ENCODE results near the gene C14orf132.
"Not testable (repeated sequence)": the region's sequence is repeated elsewhere in the genome, so short reads cannot be mapped to it uniquely, and the experiment has no call there.

The C14orf132 gene

DNA sequence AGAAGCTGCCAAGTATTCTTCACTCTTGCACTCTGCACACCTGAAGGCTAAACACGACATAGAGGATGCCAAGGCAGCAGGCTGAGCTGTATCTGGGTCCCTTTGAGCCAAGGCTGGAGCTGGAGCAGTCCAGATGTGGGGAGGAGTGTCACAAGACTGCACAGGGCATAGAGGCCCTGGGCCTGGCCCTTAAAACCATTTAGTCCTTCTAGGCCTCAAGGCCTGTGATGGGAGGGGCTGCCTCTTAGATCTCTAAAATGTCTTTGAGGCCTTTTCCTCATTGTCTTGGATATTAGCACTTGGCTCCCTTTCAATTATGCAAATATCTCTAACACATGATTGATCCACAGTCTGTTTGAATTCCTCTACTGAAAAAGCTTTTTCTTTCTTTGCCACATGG lies 28.0 kb upstream of the C14orf132 start:
- TF ChIP-seq CTCF (IDR thresholded peaks at IDR 0.05; ENCODE audit: low read depth, low read length, missing control alignments), result no peak
- no peak for DNase-seq (ENCODE audit: low read depth)
- in situ Hi-C loops (cut with HindIII; ENCODE audit: low sequenced_read_pairs), result no loop called here
- no peak overlapping the region for H3K4me3 ChIP-seq (ENCODE audit: low read depth, low read length)

- no peak for DNase-seq (ENCODE audit: low read depth)
- in situ Hi-C loops (cut with HindIII; ENCODE audit: low sequenced_read_pairs), result no loop called here
- no peak for TF ChIP-seq CTCF (IDR thresholded peaks at IDR 0.05; ENCODE audit: low read depth, low read length, missing control alignments)
- no peak overlapping the region for H3K4me3 ChIP-seq (ENCODE audit: low read depth, low read length)
Observed at GRCh38 chr14:96011607-96012006, 27.6 kb upstream of the C14orf132 start.

- H3K4me3 ChIP-seq (ENCODE audit: low read depth, low read length); in situ Hi-C loops (cut with HindIII; ENCODE audit: low sequenced_read_pairs); DNase-seq (ENCODE audit: low read depth): not testable (repeated sequence)
Observed at GRCh38 chr14:96012757-96013156, 26.4 kb upstream of the C14orf132 start.

DNA sequence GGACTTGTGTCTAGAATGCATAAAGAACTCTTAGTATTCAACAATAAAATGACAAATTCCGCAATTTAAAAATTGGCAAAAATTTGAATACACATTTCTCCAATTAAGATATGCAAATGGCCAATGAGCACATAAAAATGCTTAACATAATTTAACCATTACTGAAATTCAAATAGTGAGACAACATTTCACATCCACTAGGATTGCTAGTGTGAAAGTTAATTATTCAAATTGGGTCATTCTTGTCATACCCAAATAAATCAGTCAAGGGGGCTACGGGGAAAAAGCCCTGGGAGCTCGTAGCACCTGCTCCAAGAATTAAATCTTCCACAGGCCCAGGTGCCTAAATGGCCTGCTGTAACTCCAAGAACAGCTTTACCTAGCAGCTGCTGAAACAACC lies 25.0 kb upstream of the C14orf132 start:
- DNase-seq (ENCODE audit: low read depth), result no peak
- no peak overlapping the region for H3K4me3 ChIP-seq (ENCODE audit: low read depth, low read length)
- TF ChIP-seq CTCF (IDR thresholded peaks at IDR 0.05; ENCODE audit: low read depth, low read length, missing control alignments), result no peak
- in situ Hi-C loops (cut with HindIII; ENCODE audit: low sequenced_read_pairs), result no loop called here

DNA sequence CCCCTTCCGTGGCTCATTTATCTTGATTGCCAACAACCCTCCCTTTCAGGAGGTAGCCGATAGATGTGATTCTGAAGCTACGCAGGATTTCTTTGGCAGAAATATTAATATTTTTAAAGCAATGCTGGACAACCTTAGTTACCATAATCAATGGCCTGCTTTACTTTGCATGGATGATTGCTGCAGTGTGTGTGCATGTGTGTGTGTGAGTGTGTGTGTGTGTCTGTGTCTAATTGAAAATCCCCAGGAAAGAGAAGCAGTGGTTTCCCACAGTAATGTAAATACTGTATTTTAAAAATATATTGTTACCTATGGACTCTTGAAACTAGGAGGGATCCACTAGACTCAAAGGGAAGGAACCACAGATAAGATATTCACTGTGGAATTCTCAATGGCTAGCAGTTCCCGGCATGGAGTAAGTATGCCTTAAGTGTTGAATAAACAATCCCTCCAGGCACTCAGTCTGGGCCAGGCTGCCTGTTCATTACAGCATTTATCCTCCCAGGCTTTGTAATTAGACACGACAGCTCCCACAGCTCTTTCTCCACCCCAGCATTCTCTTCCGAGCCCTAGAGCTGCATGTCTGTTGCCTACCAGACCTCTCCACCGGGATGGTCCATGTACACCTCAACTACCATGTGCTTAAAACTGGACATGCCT lies 22.5 kb upstream of the C14orf132 start:
- no peak for DNase-seq (ENCODE audit: low read depth)
- no peak for TF ChIP-seq CTCF (IDR thresholded peaks at IDR 0.05; ENCODE audit: low read depth, low read length, missing control alignments)
- in situ Hi-C loops (cut with HindIII; ENCODE audit: low sequenced_read_pairs), result no loop called here
- no peak overlapping the region for H3K4me3 ChIP-seq (ENCODE audit: low read depth, low read length)

DNA sequence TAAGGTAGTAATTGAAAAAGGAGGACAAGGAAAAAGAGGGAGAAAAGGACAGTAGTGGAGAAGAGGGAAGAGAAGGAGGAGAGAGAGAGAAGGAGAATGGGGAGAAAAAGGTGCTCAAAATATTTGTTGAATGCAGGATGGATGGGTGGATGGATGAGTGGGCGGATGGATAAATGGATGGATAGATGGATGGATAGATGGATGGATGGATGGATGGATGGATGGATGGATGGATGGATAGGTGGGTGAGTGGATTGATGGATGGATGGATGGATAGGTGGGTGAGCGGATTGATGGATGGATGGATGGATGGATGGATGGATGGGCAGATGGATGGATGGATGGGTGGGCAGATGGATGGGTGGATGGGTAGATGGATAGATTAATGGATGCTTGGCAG lies 21.3 kb upstream of the C14orf132 start:
- TF ChIP-seq CTCF (IDR thresholded peaks at IDR 0.05; ENCODE audit: low read depth, low read length, missing control alignments), result no peak
- in situ Hi-C loops (cut with HindIII; ENCODE audit: low sequenced_read_pairs), result no loop called here
- H3K4me3 ChIP-seq (ENCODE audit: low read depth, low read length), result no peak overlapping the region
- DNase-seq (ENCODE audit: low read depth), result no peak

DNA sequence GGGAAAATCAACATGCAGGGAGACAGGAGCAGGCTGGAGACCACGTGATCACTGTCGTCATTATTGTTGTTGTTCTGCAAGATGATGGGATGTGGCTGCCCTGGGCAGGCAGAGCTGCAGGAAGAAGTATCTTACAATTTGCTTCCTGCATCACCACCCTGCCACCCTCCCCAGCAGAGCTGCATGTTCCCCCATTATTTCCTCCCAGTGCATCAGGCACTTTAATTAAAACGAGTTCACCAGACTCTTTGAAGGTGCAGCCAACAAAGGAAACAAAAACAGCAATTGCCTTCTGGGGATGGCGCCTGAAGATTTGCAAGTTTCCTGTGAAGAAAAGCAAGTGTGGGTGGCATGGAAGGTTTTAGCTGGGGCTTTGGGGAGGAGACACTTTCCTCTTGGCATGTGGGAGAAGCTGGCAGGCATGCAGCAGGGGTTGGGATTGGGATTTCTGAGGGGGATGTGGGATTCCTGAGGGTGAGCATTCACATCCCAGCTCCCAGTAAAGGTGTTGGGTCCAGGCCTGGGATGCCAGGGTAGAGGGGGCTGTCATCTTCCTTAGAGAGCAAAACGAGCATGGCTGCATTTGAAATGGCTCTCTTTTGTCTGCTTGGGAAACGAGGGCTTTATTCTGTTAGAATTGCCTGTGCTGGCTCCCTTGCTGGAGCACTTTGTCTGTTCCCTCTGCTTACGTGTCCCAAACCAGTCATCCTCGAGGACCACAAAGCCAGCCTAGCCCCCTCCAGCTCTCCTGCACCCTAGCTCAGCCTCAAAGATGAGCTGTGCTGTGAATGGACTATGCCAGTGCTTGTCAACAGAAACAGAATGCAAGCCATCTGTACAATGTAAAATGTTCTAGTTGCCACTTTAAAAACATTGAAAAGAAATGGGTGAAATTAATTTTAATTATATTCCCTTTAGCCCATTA lies 11.5 kb upstream of the C14orf132 start:
- no peak for TF ChIP-seq CTCF (IDR thresholded peaks at IDR 0.05; ENCODE audit: low read depth, low read length, missing control alignments)
- no peak overlapping the region for H3K4me3 ChIP-seq (ENCODE audit: low read depth, low read length)
- no peak for DNase-seq (ENCODE audit: low read depth)
- in situ Hi-C loops (cut with HindIII; ENCODE audit: low sequenced_read_pairs), result no loop called here

All from astrocyte of the cerebellum (primary cell).